ENCODE results near the gene ARHGAP24. TPM values are rescaled to one million over a fixed set of nuclear protein-coding genes. Genes with fewer than 3 reads are reported as not detected.

Gene ARHGAP24
- total RNA-seq, 2 experiments from 2014 or later: 0.22 to 0.70 TPM

DNA sequence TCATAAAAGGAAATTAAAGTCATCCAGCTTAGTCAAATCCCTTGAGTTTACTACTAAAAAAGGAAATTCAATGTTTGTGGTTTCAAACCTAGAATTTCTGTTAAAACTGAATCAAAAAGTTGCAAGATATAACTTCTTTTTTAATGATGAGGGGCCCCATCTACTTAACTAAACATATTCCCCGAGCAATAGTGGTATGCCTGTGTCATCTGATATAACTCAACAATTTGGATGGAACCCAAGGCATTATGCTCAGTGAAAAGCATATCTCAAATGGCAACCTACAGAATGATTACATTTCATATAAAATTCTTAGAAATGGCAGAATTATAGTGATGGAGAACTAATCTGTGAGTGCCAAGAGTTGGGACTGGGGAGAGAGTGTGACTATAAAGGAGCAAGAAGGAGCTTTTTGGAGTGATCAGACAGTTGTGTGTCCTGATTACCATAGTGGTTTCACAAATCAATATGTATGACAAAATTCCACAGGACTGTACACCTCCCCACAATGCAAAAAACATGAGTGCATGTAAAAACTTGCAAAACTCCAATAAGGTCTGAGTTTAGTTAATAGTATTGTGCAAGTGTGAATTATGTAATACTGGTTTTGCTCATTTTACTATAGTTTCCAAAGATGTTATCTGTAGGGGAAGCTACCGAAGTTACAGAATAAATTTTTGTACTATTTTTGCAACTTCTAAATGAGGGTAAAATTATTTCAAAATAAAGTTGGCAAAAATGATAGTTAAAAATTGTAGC, 323.2 kb downstream of the ARHGAP24 start:
- H3K4me3 Mint-ChIP-seq: no peak overlapping the region
- H3K36me3 Mint-ChIP-seq (ENCODE audit: low read depth): no peaks in the 10 kb centered on the region
- ChIA-PET CTCF (interaction anchor here (1.8 to 2.1 kb wide), 2 partner anchors 8 to 19 kb away, joined by 7 read pairs; no protein-coding TSS in a partner anchor), POLR2A (no interaction called here)
- H3K27me3 Mint-ChIP-seq: no peaks in the 10 kb centered on the region
- H3K9me3 Mint-ChIP-seq: peaks cover 1% of the 10 kb centered on the region
- intact Hi-C loops (cut with micrococcal nuclease): no loop called here
- ATAC-seq: no peak
- H3K4me1 Mint-ChIP-seq (ENCODE audit: low read depth): no peaks in the 10 kb centered on the region
- no peak for DNase-seq
- TF ChIP-seq, protein P1, sequence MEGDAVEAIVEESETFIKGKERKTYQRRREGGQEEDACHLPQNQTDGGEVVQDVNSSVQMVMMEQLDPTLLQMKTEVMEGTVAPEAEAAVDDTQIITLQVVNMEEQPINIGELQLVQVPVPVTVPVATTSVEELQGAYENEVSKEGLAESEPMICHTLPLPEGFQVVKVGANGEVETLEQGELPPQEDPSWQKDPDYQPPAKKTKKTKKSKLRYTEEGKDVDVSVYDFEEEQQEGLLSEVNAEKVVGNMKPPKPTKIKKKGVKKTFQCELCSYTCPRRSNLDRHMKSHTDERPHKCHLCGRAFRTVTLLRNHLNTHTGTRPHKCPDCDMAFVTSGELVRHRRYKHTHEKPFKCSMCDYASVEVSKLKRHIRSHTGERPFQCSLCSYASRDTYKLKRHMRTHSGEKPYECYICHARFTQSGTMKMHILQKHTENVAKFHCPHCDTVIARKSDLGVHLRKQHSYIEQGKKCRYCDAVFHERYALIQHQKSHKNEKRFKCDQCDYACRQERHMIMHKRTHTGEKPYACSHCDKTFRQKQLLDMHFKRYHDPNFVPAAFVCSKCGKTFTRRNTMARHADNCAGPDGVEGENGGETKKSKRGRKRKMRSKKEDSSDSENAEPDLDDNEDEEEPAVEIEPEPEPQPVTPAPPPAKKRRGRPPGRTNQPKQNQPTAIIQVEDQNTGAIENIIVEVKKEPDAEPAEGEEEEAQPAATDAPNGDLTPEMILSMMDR (IDR thresholded peaks at IDR 0.05): no peak
- H3K27ac Mint-ChIP-seq: no peak overlapping the region

DNA sequence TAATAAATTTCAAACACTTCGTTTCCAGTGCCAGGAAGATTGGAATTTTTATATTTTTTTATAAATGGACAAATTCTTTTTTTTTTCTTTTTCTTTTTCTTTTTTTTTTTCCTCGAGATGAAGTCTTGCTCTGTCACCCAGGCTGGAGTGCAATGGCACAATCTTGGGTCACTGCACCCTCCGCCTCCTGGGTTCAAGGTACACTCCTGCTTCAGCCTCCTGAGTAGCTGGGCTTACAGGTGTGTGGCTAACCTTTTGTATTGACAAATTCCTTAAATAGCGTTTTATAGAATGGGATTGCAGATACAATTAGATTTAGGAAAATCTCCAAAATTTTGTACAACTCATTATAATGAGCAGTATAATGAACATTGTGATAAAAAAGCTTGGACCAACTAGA, 328.9 kb downstream of the ARHGAP24 start:
- no peaks in the 10 kb centered on the region for H3K4me1 Mint-ChIP-seq (ENCODE audit: low read depth)
- DNase-seq: no peak
- ATAC-seq: no peak
- no peaks in the 10 kb centered on the region for H3K27me3 Mint-ChIP-seq
- H3K27ac Mint-ChIP-seq: no peak overlapping the region
- peaks cover 1% of the 10 kb centered on the region for H3K9me3 Mint-ChIP-seq
- H3K4me3 Mint-ChIP-seq: no peak overlapping the region
- intact Hi-C loops (cut with micrococcal nuclease): no loop called here
- TF ChIP-seq, protein P1 (IDR thresholded peaks at IDR 0.05): no peak
- H3K36me3 Mint-ChIP-seq (ENCODE audit: low read depth): no peaks in the 10 kb centered on the region
- ChIA-PET CTCF (no interaction called here), POLR2A (no interaction called here)

DNA sequence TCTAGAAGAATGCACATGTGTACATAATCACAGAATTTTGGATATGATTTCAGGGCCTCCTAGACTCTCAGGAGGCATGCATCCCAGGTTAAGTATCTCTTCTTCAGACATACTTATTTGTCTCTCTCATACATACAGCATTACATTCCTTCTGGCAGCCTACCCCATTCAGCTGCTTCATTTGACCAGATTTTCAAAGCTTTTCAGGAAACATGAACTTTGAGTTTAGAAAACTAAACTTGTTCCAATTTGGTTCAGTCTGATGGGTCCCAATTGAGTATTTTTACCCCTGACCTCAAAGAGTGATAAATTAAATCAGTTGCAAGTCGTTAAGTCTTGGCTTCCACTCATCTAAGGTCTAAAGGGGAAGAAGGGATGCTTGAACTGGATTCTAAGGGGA, 330.9 kb downstream of the ARHGAP24 start:
- Mint-ChIP-seq H3K27ac (no peak overlapping the region), H3K4me3 (no peak overlapping the region), H3K4me1 (ENCODE audit: low read depth) (no peaks in the 10 kb centered on the region), H3K9me3 (no peaks in the 10 kb centered on the region), H3K36me3 (ENCODE audit: low read depth) (no peaks in the 10 kb centered on the region), H3K27me3 (no peaks in the 10 kb centered on the region)
- POLR2A ChIA-PET: no interaction called here
- intact Hi-C loops (cut with micrococcal nuclease): no loop called here
- CTCF ChIA-PET: interaction anchor here (1.5 kb wide), 1 partner anchor 9 kb away, joined by 7 read pairs; no protein-coding TSS in a partner anchor
- DNase-seq: no peak
- ATAC-seq: no peak
- TF ChIP-seq, protein P1 (IDR thresholded peaks at IDR 0.05): no peak

DNA sequence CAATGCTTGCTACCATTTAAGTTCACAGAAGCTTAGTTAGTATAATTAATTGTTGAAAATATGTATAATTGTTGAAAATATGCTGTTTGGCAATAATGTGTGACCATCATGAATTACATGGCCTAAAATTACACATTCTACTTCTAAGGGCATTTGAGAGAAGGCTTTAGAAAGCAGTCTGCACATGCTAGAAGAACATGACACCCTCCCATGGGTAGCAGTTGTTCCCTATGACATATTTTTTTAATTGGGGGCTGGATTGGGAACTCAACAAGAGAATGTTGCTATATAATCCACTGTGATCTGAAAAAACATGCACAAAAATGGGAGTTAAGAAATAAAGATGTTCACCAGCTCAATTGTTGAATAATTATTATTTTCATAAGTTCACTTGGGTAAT, 331.4 kb downstream of the ARHGAP24 start:
- H3K36me3 Mint-ChIP-seq (ENCODE audit: low read depth): no peaks in the 10 kb centered on the region
- ChIA-PET POLR2A (interaction anchor here (0.6 kb wide), 1 partner anchor 904 kb away, joined by 4 read pairs; no protein-coding TSS in a partner anchor), CTCF (interaction anchor here (1.5 kb wide), 1 partner anchor 9 kb away, joined by 7 read pairs; no protein-coding TSS in a partner anchor)
- H3K4me1 Mint-ChIP-seq (ENCODE audit: low read depth): no peaks in the 10 kb centered on the region
- H3K27me3 Mint-ChIP-seq: no peaks in the 10 kb centered on the region
- no peak overlapping the region for H3K4me3 Mint-ChIP-seq
- intact Hi-C loops (cut with micrococcal nuclease): no loop called here
- TF ChIP-seq, protein P1 (IDR thresholded peaks at IDR 0.05): no peak
- no peaks in the 10 kb centered on the region for H3K9me3 Mint-ChIP-seq
- ATAC-seq: no peak
- no peak overlapping the region for H3K27ac Mint-ChIP-seq
- no peak for DNase-seq

DNA sequence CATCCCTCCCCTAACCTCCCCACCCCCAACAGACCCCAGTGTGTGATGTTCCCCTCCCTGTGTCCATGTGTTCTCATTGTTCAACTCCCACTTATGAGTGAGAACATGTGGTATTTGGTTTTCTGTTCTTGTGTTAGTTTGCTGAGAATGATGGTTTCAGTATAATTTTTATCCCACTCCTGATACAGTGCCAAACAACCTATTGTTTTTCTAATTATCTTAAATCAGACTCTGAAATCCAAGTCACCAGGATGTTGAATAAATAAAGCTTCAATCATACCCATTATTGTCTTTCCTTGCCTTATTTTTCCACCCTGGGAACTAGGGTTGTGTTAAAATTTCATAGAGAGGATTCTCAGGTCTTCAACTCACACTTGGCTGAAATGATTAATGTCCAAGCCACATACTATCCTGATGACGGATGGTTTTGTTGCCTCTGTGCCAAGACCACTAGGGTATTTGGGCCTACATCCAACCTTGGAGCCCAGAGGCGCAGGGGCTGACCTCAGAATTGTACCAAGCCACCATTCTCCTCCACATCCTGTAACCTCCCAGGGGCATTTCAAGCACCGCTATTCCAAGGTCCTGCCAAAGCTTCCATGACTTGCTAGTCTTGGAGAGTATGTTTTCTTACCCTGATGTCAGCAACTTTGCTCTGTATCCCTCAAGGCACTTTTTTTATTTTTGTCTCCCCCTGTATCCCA, 332.4 kb downstream of the ARHGAP24 start:
- ATAC-seq: no peak
- H3K4me3 Mint-ChIP-seq: no peak overlapping the region
- no peak for DNase-seq
- no peaks in the 10 kb centered on the region for H3K9me3 Mint-ChIP-seq
- POLR2A ChIA-PET: no interaction called here
- intact Hi-C loops (cut with micrococcal nuclease): no loop called here
- H3K27ac Mint-ChIP-seq: no peak overlapping the region
- H3K27me3 Mint-ChIP-seq: no peaks in the 10 kb centered on the region
- TF ChIP-seq, protein P1 (IDR thresholded peaks at IDR 0.05): no peak
- H3K4me1 Mint-ChIP-seq (ENCODE audit: low read depth): no peaks in the 10 kb centered on the region
- no peaks in the 10 kb centered on the region for H3K36me3 Mint-ChIP-seq (ENCODE audit: low read depth)
- CTCF ChIA-PET: interaction anchor here (1.5 kb wide), 1 partner anchor 10 kb away, joined by 7 read pairs; no protein-coding TSS in a partner anchor
